GM06990 (cell line): ENCODE measurements around the gene ADAM12.

Experiments
- DNase-seq: peaks from one replicate; pipeline ENCODE4 v3.0.0-alpha.2; 2011; ENCODE audit not compliant: insufficient read length; ENCODE audit errors: extremely low read depth
- H3K27me3 ChIP-seq: replicated peaks from 2 replicates; pipeline ENCODE4 v1.6.0; 2011; ENCODE audit warnings: low read length; ENCODE audit not compliant: control insufficient read depth, insufficient read depth
- H3K36me3 ChIP-seq: 2 replicates; pipeline ENCODE4 v1.5.1; 2011; ENCODE audit warnings: low read length; ENCODE audit not compliant: control insufficient read depth, insufficient read depth
- H3K4me3 ChIP-seq: replicated peaks from 2 replicates; pipeline ENCODE4 v1.5.1; 2011; ENCODE audit warnings: low read depth, mild to moderate bottlenecking, control low read depth, low read length
- TF ChIP-seq, protein P1 (sequence below): IDR thresholded peaks from 2 replicates; pipeline ENCODE4 v1.5.1; 2011; ENCODE audit warnings: low read length, control low read depth, mild to moderate bottlenecking, inconsistent platforms; ENCODE audit not compliant: insufficient read depth, poor library complexity, severe bottlenecking

ADAM12 gene

DNA sequence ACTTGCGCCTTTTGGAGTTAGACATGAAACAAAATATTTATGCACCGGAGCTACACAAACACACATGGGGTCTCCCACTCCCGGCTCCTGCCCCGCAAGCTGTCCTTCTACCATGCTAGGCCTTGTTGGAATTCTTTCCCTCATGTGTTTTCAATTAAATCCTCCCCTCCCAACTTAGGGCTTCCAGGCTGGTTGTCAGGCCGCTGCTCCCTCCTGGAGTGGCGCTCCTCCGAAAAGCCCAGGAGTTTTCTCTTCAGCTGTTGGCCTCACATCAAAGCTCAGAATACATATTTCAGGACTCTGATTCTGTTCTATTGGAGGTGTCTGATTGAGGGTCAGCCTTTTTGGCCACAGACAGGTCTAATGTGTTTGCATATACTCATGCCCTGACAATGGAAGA is 378.6 kb downstream of the ADAM12 start:
- no peak for DNase-seq
- TF ChIP-seq, protein P1, sequence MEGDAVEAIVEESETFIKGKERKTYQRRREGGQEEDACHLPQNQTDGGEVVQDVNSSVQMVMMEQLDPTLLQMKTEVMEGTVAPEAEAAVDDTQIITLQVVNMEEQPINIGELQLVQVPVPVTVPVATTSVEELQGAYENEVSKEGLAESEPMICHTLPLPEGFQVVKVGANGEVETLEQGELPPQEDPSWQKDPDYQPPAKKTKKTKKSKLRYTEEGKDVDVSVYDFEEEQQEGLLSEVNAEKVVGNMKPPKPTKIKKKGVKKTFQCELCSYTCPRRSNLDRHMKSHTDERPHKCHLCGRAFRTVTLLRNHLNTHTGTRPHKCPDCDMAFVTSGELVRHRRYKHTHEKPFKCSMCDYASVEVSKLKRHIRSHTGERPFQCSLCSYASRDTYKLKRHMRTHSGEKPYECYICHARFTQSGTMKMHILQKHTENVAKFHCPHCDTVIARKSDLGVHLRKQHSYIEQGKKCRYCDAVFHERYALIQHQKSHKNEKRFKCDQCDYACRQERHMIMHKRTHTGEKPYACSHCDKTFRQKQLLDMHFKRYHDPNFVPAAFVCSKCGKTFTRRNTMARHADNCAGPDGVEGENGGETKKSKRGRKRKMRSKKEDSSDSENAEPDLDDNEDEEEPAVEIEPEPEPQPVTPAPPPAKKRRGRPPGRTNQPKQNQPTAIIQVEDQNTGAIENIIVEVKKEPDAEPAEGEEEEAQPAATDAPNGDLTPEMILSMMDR, result no peak
- H3K4me3 ChIP-seq, result no peak overlapping the region
- H3K36me3 ChIP-seq, result no peaks in the 10 kb centered on the region
- H3K27me3 ChIP-seq, result no peaks in the 10 kb centered on the region; the same call in 1 of the 2 replicates

DNA sequence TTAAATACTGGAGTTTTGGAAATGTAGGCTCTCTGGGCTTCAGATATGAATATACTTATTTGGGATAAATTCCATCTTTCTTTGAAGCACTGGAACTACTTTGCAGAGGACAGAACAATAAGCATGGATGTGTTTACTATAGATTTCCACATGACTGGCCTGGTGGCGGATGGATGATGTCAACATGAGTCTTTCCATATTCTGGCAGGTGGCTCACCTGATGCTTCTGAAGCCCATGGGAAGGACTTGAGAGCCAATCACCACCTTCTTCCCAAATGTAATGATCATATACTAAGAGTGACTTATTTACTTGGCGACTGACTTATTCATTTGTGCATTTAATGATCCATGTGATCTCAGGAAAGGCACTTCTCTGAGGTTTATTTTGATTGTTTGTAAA is 381.4 kb downstream of the ADAM12 start:
- Histone ChIP-seq H3K4me3 (no peak overlapping the region), H3K27me3 (no peaks in the 10 kb centered on the region; the same call in 1 of the 2 replicates), H3K36me3 (no peaks in the 10 kb centered on the region)
- TF ChIP-seq, protein P1, result no peak
- no peak for DNase-seq

DNA sequence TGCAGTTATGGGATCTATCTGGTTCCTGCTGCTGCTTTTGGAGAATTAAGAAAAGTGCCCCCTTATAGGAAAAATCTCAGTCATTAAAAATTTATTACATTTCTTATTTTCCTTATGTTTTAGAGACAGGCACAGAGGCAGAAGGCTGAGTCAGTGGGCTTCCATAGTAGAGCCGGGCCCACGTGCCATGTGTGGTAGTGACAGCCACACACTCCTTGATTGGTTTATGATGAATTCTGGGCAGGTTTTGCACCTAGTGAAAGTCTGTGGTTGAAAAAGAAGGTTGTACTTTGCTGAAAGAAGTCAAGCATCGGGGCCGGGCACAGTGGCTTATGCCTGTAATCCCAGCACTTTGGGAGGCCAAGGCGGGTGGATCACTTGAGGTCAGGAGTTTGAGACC is 382.0 kb downstream of the ADAM12 start:
- Histone ChIP-seq H3K36me3 (no peaks in the 10 kb centered on the region), H3K27me3 (no peaks in the 10 kb centered on the region; the same call in 1 of the 2 replicates), H3K4me3 (no peak overlapping the region)
- TF ChIP-seq, protein P1, result no peak
- DNase-seq, result no peak

DNA sequence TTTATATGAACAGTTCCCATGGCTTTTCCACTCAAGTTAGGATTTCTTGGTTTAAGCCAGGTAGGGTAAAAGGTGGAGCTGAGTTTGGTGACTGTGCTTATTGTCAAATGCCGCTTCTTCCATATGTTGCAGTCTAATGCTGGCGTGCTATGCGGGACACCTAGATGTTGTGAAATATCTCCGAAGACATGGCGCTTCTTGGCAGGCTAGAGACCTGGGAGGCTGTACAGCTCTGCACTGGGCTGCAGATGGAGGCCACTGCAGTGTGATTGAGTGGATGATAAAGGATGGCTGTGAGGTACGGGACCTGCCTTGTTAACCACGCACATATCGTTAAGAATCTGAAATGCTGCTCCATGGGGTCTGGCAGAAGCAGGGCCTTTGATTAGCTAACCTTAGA is 383.5 kb downstream of the ADAM12 start:
- DNase-seq, result no peak
- H3K36me3 ChIP-seq, result no peaks in the 10 kb centered on the region
- no peaks in the 10 kb centered on the region; the same call in 1 of the 2 replicates for H3K27me3 ChIP-seq
- TF ChIP-seq, protein P1, result no peak
- no peak overlapping the region for H3K4me3 ChIP-seq

DNA sequence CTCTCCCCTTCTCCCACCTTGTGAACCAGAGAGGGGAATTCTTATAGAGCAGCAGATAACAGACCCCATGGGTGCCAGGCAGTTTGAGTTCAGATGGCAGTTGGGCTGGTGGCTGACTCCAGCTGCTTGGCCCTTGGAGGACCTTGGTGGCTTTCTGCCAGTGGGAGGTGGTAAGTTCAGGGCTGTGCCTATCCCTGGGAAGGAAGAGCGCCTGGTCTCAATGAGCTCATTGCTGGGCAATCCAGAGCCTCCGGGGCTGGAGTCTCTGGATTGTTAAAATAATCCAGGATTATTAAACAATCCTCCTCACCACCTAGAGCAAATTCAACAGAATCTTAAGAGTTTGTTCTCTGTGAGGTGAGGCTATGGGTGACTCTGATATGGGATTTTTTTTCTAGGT is 386.7 kb downstream of the ADAM12 start:
- Histone ChIP-seq H3K36me3 (no peaks in the 10 kb centered on the region), H3K4me3 (no peak overlapping the region), H3K27me3 (no peaks in the 10 kb centered on the region)
- DNase-seq, result no peak
- TF ChIP-seq, protein P1, result no peak

DNA sequence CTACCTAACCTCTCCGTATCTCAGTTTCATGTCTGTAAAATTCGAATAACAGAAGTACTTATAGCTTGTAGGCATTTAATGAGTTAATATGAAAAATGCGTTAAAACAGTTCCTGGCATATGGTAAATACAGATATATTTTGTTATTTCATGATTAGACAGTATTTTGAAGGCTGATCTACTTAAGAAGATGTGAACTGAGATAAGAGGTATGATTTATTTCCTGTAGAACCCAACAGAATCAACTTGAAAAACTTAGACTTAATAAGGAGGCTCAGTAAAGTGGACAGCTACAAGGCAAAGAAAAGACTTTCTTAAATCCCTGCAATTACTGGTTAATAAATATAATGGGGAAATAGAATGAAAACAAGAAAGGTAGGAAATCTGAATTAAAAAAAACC is 388.6 kb downstream of the ADAM12 start:
- Histone ChIP-seq H3K27me3 (no peaks in the 10 kb centered on the region), H3K36me3 (no peaks in the 10 kb centered on the region), H3K4me3 (no peak overlapping the region)
- TF ChIP-seq, protein P1, result no peak
- no peak for DNase-seq
